GM18858 (cell line): Measurements from ENCODE around the gene MEIKIN.
"Not testable (repeated sequence)": the region's sequence is repeated elsewhere in the genome, so short reads cannot be mapped to it uniquely, and the experiment has no call there.

Experiments
- ATAC-seq: cut with Tn5 transposase; IDR thresholded peaks from one replicate; pipeline ENCODE4 v1.9.1; 2021; ENCODE audit not compliant: unreplicated experiment

Gene MEIKIN

DNA sequence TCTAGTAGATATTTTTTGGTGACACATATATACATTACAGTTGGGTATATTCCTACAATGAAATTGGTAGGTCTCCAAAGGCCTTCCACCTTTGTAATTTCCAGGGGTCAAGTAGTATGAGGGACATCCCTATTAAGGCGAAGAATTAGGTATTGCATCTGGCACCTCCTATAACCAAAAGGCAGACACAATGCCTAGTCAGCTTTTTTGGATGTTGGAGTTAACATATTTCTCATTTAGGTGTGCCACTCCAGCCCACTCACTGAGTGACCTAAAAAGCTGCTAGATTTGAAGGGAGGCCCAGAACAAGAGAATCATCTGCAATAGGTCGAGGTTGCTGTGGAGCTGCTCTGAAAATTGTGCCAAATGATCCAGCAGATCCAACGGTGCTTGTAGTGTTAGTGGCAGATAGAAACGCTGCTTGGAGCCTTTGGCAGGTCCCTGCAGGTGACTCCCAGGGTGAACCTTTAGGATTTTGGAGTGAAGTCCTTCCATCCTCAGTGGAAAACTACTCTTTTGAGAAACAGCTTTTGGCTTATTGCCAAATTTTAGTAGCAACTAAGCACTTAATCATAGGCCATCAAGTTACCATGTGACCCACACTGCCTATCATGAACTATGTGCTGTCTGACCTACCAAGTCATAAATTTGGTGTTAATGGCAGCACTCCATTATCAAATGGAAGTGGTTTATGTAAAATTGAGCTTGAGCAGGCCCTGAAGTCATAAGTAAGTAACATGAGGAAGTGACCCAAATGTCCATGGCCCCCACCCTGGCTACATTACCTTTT is 132.9 kb downstream of the MEIKIN start:
- no peak for ATAC-seq

DNA sequence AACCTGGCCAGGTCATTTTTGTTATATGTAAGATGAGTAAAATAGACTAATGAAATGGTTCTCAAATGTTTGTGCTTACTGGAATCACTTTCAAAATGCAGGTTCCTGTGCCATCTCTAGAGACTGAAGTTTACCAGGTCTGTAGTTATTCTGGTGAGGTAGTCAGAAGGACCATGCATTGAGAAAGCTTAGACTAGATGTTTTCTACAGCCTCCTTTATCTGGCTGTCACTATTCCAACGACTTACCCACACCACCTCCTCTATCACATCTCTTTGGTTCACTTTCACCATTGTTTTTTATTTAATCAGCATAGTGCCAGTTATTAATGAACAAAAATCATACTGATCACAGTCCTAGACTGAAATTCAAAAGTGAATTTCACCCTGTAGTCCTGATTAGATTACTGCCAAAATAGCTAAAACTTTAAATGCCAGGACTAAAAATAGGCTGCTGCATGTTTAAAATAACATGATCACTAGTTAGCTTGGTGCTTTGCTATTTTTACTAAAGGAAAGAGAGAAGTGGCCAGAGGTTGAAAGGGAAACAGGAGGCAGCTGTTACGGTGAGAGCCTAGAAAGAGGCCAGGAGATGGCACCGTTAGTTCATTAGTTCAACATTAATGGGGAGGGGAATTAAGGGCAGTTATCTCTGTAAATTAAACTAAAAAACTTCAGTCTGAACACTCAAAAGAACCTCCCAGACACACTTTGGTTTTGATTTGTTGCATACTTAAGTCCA is 134.8 kb downstream of the MEIKIN start:
- no peak for ATAC-seq

DNA sequence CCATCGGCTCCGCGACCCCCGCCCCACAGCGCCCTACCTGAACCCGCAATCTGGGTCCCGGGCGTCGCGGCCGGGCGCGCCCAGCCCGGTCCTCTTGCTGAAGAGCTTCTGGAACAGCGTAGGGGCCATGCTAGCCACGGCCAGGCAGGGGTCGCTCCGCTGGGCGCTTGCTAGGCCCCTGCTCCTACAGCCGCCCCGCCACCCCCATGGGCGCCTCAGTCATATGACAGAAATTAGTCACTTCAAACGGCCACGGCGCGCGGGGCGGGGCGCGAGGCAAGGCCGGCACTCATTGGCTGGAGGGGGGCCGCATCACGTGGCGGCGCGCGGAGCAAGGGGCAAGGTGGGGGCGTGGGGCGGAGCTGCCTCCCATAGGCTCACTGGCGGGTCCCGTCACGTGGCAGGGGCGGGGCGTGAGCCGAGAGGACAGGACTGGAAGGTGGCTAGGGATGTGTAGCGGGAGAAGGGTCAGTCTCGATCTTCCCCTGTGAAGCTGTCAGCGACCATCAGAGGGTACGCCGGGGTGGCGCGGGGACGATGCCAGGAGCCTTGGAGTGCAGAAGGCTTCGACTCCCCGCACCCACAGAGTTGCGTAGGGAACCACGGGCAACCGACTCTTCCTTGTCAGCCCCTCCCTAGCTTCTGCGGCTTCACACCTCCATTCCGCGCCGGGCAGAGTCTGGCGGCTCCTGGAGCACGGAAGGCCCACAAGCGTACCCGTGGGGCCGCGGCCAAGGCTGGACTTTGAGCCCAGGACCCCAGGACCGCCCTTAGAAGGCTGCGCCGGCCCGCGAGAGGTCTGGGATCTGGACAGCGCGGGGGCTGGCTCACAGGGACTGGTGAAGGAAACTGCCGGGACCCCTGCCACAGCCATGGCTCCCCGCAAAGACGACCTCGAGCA is 148.4 kb downstream of the MEIKIN start, which contains the start of gene FNIP1:
TSS of gene FNIP1 (minus strand) at position 225 of the 901 bp plus-strand sequence. CDS start at position 129, 96 bp downstream.
- peak; percentile 86 for ATAC-seq

DNA sequence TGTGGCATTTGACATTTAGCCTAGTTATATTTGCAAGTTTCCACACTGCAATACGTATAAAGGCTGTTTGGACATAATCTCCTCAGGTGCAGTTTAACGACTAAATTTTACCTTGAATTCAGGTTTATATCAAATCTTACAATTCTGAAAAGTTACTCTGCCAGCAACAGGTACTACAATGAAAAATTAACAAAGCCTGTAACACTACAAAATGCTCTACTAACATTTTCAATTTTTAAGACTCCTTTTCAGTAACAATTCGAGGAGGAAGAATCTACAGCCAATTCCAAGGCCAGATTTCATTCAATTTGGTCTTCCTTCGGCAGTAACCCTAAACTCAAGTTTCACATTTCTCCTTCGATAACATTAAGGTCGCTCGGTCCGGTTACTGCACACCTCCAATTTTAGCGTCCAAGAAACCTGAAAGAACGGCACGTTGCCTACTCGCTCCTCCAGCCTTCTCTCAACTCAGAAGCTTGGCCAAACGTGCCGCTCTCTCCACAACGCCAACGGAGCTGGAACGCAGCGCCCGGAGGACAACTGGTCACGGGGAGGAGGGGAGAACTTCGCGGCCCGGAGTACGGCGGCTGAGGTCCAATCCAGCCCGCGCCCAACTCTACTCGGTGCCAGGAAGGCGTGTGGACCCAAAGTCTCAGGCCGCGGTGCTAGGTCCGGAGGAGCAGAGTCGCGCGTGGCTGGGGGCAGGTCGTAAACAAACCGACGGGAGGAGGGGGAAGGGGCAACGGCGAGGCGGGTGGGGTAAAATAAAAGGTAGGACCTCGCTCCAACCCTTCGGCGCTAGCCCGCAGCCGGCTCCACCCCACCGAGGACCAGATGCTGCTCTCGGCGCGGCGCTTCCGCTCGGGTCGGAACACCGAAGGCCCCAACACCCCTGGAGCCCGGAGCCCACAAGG is 149.3 kb downstream of the MEIKIN start:
- ATAC-seq = no peak

DNA sequence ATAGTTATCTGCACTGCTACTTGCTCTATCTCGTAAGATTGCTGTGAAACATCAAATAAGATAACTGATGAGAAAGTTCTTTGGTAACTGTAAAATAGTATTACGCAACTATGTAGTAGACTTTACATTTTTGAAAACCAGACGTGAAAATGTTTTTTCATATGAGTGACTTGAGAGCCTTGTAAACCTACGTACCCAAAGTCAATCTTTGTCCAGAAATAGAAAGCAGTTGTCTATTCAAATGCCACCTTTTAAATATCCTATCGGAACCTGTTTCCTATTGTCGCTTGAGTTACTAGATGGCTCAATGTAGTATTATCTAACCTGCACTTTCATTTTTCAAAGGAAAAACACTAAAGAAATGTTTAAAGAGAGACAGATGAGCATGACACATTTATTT is 150.2 kb downstream of the MEIKIN start:
- no peak for ATAC-seq

DNA sequence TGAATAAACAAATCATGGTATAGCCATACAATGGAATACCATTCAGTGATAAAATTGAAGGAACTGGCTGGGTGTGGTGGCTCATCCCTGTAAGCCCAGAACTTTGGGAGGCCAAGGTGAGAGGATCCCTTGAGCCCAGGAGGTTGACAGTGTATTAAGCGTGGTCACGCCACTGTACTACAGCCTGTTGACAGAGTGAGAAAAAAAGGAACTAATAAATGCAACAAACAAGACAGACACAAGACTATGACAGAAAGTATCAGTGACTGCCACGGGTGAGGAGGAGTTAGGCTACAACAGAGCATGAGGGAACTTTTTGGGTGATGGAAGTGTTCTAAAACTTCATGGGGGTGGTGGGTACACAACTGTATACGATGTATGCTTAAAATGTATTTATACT is 150.9 kb downstream of the MEIKIN start:
- ATAC-seq = no peak

DNA sequence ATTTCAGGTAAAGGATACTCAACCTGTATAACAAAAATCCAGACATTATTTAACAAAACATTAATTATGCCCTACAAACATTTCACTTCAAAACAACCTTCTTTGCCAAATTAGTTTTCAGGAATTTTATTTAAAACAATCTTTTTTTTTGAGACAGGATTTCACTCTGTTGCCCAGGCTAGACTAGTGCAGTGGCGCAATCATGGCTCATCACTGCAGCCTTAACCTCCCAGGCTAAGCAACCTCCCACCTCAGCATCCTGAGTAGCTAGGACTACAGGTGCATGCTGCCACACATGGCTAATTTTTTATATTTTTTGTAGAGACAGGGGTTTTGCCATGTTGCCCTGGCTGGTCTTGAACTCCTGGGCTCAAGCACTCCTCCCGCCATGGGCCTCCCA is 152.6 kb downstream of the MEIKIN start:
- no peak for ATAC-seq

DNA sequence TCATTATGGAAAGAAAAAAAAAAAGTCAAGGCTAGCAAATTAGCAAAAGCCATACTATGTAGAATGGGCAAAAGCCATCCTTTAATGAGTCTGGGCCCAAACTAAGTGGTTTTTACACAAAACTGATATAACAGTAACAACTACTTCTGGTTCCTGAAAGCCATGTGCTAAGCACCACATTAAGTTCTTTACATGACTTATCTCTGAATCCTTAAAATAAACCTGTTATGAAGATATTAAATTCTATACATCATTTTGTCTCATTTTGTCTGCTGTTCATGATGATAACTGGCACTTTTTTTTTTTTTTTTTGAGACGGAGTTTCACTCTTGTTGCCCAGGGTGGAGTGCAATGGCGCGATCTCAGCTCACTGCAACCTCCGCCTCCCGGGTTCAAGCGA is 153.6 kb downstream of the MEIKIN start:
- no peak for ATAC-seq

DNA sequence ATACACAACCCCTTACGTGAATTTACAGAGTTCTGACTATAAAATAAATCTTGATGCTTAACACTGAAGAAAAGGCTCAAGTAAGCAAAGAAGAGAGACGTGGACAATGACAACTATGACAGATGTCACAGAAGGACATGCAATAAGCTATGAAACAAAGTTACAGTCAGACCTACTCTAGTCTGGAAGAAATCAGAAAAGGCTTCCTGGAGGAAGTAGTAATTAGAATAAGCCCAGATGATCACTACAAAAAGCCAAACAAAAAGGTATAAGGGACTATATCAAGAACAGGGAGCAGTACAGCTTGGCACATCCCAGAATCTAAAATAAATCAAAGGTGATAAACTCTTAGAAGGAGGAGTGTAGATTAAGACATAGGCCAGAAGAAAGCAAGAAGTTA is 154.9 kb downstream of the MEIKIN start:
- no peak for ATAC-seq

DNA sequence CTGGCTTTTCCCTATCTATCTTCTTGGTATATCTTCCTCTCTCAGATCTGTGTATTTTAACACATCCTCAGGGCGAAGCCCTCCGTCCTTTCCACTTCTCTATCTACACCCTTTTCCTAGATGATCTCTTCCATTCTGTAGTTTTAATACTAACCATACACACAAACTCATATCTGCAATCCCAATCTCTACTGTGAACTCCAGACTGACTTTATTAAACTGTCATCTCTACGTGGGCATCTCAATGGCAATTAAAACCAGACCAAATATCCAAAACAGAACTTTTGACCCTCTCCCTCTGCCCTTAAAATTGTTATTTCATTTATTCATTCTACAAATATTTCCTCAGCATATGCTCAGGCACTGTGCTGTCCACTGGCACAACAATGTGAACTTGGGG is 155.7 kb downstream of the MEIKIN start:
- ATAC-seq = no peak

DNA sequence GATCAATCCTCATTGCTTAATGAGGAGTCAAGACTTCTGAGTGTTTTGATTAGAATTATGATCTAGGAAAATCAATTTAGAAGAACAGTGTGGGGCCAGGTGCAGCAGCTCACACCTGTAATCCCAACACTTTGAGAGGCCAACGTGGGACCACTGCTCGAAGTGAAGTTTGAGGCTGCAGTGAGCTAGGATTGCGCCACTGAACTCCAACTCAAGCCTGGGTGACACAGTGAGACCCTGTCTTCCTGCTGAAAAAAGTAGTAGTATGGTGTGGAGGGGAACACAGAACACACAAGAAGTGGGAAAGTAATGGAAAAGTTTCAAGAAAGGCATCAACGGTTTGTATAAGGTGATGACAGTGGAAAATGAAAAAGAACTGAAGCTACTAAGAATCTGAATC is 157.7 kb downstream of the MEIKIN start:
- ATAC-seq = no peak

DNA sequence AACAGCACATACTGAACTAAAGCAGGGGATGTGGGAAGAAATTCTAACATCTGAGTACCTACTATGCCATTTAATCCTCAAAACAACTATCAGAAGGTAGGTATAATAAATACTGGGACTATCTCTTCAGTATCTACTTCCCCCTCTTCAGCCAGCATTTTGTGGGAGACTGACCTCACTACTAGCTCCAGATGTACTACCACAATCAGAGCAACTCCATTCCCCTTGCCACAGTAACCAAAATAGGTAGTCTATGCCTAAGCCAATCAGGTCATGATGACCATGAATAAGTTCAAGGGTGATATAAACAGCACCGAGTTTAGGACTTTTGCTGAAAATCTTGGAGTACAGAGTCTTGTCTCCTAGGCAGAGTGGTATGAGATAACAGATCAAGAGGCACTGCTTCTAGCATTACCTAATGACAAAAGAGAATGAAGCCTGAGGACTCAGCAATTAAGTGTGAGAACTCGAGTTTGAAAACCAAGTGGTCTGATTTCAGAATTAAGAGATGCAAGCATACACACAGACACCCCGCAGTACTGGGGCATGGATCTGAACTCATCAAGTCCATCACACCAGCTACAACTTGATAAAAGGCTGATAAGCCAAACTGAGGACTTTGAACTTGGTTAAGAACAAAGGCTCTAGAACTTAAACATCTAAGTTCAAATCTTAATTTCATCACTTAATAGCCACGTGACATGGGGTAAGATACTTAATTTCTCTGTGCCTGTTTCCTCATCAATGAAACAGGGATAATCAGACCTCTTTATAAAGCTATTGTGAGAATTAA is 158.4 kb downstream of the MEIKIN start:
- no peak for ATAC-seq

DNA sequence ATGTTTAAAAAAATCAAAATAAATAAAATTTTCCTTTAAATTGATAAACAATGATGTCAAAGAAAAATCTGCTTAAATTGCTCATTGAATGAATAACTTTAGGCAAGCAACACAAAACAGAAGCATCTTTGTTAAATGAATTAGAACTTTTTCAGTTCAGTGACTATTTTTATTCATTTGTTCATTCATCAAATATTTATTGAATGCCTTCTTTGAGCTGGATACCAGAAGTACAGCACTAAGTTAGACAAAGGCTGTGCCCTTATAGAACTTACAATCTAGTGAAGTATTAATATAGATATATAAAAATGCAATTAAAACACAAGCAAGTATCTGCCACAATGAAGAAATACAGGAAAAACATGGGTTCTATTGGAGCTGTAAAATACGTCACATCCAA is 159.4 kb downstream of the MEIKIN start:
- no peak for ATAC-seq

DNA sequence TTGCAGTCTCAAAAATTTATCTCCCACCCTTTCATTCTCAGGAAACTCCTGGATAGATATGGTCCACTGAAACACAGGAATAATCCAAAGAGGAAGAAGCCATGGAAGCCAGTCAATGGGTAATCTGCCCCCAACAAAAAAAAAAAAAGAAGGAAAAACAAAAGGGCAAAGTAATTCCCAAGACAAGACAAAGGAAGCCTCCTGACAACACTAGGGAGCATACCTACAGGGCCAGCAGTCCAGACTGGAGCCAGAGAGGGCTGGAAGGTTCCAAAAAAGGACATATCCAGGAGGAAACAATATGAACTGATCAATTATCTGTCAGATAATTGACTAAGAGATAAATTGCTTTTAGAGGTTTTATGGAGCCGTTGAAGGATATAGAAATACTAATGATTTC is 161.6 kb downstream of the MEIKIN start:
- no peak for ATAC-seq

DNA sequence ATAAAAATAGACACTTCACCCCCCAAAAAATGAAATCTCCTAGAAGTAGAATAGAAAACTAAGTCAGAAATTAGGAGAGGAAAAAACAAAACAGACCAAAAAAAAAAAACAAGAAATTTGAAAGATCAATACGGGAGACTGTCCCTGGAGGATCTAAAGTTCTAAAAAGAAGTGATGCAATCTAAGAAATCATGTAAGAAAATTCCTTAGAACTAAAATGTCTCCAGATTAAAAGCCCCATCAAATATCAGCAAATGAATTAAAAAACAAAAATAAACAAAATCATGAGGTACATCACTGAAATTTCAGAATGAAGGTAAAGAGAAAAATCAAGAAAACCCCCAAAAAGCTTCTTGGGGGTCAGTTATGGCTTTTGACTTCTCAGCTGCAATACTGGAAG is 162.1 kb downstream of the MEIKIN start:
- ATAC-seq = no peak

DNA sequence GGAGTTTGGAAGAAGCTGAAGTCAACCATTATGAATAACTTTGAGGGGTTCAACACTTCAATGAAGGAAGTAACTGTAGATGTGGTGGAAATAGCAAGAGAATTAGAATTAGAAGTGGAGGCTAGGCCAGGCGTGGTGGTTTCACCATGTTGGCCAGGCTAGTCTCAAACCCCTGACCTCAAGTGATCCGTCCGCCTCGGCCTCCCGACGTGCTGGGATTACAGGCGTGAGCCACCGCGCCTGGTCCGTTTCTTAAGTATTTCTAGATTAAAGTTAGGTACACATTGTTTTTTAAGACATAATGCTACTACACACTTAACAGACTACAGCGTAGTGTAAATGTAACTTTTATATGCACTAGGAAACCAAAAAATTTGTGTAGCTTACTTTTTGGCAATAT is 162.7 kb downstream of the MEIKIN start:
- no peak for ATAC-seq

DNA sequence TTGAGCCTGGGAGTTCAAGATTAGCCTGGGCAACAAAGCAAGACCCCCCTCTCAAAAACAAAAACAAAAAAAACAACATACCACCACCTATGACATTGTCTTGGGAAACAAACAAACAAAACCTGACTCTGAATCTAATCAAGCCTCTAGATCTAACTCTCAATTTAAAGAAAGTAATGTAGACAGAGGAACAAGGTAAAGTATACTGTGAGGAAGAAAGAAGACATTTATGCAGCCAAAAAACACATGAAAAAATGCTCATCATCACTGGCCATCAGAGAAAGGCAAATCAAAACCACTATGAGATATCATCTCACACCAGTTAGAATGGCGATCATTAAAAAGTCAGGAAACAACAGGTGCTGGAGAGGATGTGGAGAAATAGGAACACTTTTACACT is 167.3 kb downstream of the MEIKIN start:
- ATAC-seq = not testable (repeated sequence)

DNA sequence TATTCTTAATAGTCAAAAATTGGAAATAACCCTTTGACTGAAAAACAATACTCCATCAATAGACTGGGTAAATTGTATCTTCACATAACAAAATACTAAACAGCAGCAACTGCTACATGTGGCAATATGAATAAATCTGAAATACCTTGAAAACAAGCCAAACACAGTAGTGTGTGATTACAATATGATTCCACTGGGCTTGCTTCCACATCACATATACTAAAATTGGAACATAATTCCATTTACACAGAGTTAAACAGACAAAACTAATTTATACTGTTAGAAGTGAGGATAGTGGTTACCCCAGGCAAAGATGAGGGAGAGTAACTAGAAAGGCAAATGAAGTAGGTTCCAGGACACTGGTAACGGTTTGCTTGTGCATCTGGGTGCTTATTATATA is 169.0 kb downstream of the MEIKIN start:
- no peak for ATAC-seq

DNA sequence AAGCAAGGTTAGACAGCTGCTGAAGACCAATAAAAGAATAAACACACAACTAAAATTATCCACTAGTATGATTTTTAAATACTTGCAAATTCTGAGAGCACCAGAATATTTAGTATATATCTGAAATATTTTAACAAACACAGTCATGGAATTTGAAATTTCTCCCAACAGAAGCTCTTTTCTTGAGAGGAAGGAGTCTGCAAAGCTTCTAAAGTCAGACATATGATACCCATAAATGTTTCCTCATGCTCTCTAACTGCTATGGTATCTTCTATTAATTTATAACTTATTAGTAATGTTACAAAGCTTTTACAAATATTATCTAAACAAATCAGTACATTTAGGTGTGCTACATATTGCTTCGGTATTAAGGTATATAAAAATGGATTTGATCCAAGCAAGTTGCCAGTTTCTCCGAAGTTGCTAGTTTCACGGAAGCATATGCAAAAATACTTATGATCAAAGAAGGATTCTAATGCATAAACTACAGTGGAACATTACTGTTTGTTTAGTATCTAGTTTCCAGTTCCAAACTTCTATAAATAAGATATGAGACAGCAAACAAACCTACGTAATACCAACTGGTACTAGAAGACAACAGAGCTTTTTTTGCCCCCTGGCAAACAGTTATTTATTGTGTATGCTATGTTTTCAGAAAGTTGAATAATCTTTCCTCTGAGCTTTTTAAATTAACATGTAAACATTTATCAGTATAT is 170.7 kb downstream of the MEIKIN start:
- no peak for ATAC-seq
